K562 treated with DMSO at 1 percent for 12 hours (cell line): ENCODE results near the gene CRTC2. TPM values are rescaled to one million over a fixed set of nuclear protein-coding genes. Genes with fewer than 3 reads are reported as not detected.

Experiments used
- total RNA-seq: library from RNA; unstranded; fragments of 300-600 nt; gene quantifications from 2 replicates; pipeline ENCODE4 v1.2.3, GENCODE V29; 2022; ENCODE audit not compliant: insufficient read depth

Gene CRTC2
- 25.2 and 47.4 TPM in 2 replicates for total RNA-seq

GRCh38 chr1:153958111-153958960 is at the start of gene CRTC2:
CRTC2 (minus strand) TSS chr1:153958612; CDS start chr1:153958497, 115 bp downstream.

GRCh38 chr1:153990468-153991150 is 32.2 kb upstream of the CRTC2 start, which contains the start of gene RPS27:
RPS27 (plus strand) TSS chr1:153990762; CDS start chr1:153990797, 35 bp downstream.

GRCh38 chr1:153985941-153986761 is 27.7 kb upstream of the CRTC2 start, which contains the start of gene RAB13:
RAB13 (minus strand) TSS chr1:153986339; CDS start chr1:153986236, 103 bp downstream.

GRCh38 chr1:153977250-153978240 is 19.1 kb upstream of the CRTC2 start, which contains the start of gene JTB:
JTB (minus strand) TSS chr1:153977674; CDS start chr1:153977252, 422 bp downstream.

GRCh38 chr1:153967107-153967999 is 8.9 kb upstream of the CRTC2 start, which contains the start of gene CREB3L4:
CREB3L4 (plus strand) TSS chr1:153967902; CDS start chr1:153968526, 624 bp downstream.

GRCh38 chr1:153963030-153963849 is 4.8 kb upstream of the CRTC2 start, which contains the start of gene SLC39A1:
SLC39A1 (minus strand) TSS chr1:153963537; CDS start chr1:153962715, 822 bp downstream.

GRCh38 chr1:153946622-153947241 is 11.7 kb downstream of the CRTC2 start, which contains the start of gene DENND4B:
DENND4B (minus strand) TSS chr1:153946718; CDS start chr1:153944374, 2,344 bp downstream.

GRCh38 chr1:153922972-153923925 is 35.2 kb downstream of the CRTC2 start, which contains the start of gene GATAD2B:
GATAD2B (minus strand) TSS chr1:153922972; CDS start chr1:153828347, 94,625 bp downstream.

Other genes starting within 250 kb of the CRTC2 start
- gene INTS3, start 230.6 kb downstream of the CRTC2 start, total RNA-seq: 11.0 and 33.4 TPM in 2 replicates
- 7.4 and 8.9 TPM in 2 replicates for gene SLC27A3, start 183.2 kb downstream of the CRTC2 start, total RNA-seq
- 3.2 and 15.7 TPM in 2 replicates for gene GATAD2B, start 35.6 kb downstream of the CRTC2 start, total RNA-seq
- gene DENND4B, start 11.9 kb downstream of the CRTC2 start, total RNA-seq: 26.8 and 51.8 TPM in 2 replicates
- gene SLC39A1, start 4.9 kb upstream of the CRTC2 start, total RNA-seq: 61.1 and 72.1 TPM in 2 replicates
- 19.6 and 25.0 TPM in 2 replicates for gene CREB3L4, start 9.3 kb upstream of the CRTC2 start, total RNA-seq
- gene JTB, start 19.1 kb upstream of the CRTC2 start, total RNA-seq: 229 and 282 TPM in 2 replicates
- 135 and 137 TPM in 2 replicates for gene RAB13, start 27.7 kb upstream of the CRTC2 start, total RNA-seq
- 12,759 and 17,598 TPM in 2 replicates for gene RPS27, start 32.1 kb upstream of the CRTC2 start, total RNA-seq
- not detected in 2 replicates for gene NUP210L, start 196.5 kb upstream of the CRTC2 start, total RNA-seq
- gene TPM3, start 233.5 kb upstream of the CRTC2 start, total RNA-seq: 228 and 361 TPM in 2 replicates
- gene CFAP141, start 247.7 kb upstream of the CRTC2 start, total RNA-seq: not detected in 2 replicates